ENCODE measurements around the gene STYXL2.

Gene STYXL2

GRCh38 chr1:167111868-167112709 lies 18.2 kb downstream of the STYXL2 start:
- DNase-seq, result no peak

- DNase-seq, result no peak
These were observed 20.9 kb downstream of the STYXL2 start for GRCh38 chr1:167114725-167115124.

GRCh38 chr1:167115655-167116054 lies 21.8 kb downstream of the STYXL2 start:
- no peak for DNase-seq

GRCh38 chr1:167116174-167116573 lies 22.3 kb downstream of the STYXL2 start:
- no peak for DNase-seq

- DNase-seq, result no peak
These were observed 23.4 kb downstream of the STYXL2 start for GRCh38 chr1:167117225-167117624.

GRCh38 chr1:167118188-167118587 lies 24.3 kb downstream of the STYXL2 start:
- DNase-seq, result no peak

- DNase-seq, result no peak
These were observed 25.8 kb downstream of the STYXL2 start for GRCh38 chr1:167119696-167120095.

- DNase-seq, result no peak
These were observed 27.0 kb downstream of the STYXL2 start for GRCh38 chr1:167120899-167121298.

GRCh38 chr1:167121375-167122120 lies 27.7 kb downstream of the STYXL2 start:
- peak; percentile 28 for DNase-seq

GRCh38 chr1:167122121-167122480 lies 28.2 kb downstream of the STYXL2 start:
- DNase-seq, result no peak

- DNase-seq, result no peak
These were observed 28.7 kb downstream of the STYXL2 start for GRCh38 chr1:167122568-167122967.

GRCh38 chr1:167126317-167126716 lies 32.4 kb downstream of the STYXL2 start:
- DNase-seq, result no peak

GRCh38 chr1:167126811-167127210 lies 32.9 kb downstream of the STYXL2 start:
- DNase-seq, result no peak

GRCh38 chr1:167127236-167127635 lies 33.4 kb downstream of the STYXL2 start:
- DNase-seq, result no peak

GRCh38 chr1:167127661-167128060 lies 33.8 kb downstream of the STYXL2 start:
- DNase-seq, result no peak

- DNase-seq, result no peak
These were observed 34.7 kb downstream of the STYXL2 start for GRCh38 chr1:167128261-167129227.

- no peak for DNase-seq
These were observed 37.1 kb downstream of the STYXL2 start for GRCh38 chr1:167130829-167131510.

- DNase-seq, result no peak
These were observed 38.6 kb downstream of the STYXL2 start for GRCh38 chr1:167132301-167133010.

- no peak for DNase-seq
These were observed 41.5 kb downstream of the STYXL2 start for GRCh38 chr1:167135281-167135840.

- no peak for DNase-seq
These were observed 42.3 kb downstream of the STYXL2 start for GRCh38 chr1:167136191-167136614.

GRCh38 chr1:167136806-167137205 lies 42.9 kb downstream of the STYXL2 start:
- no peak for DNase-seq

Data from activated CD8-positive, alpha-beta memory T cell treated with anti-CD3 and anti-CD28 coated beads, Interleukin-2, amount 50 U/mL, for 4 hours (primary cell).